Activated CD4-positive, alpha-beta T cell treated with anti-CD3 and anti-CD28 coated beads, Interleukin-2, Interleukin-6, amounts not matched to agents 100 ng/mL and 50 ng/mL, durations not matched to agents 16 hours and 8 hours (primary cell): ENCODE results near the gene CMTM8.

Experiments
- DNase-seq: peaks from one replicate; pipeline ENCODE4 v3.0.0-alpha.2; 2020

CMTM8 gene

DNA sequence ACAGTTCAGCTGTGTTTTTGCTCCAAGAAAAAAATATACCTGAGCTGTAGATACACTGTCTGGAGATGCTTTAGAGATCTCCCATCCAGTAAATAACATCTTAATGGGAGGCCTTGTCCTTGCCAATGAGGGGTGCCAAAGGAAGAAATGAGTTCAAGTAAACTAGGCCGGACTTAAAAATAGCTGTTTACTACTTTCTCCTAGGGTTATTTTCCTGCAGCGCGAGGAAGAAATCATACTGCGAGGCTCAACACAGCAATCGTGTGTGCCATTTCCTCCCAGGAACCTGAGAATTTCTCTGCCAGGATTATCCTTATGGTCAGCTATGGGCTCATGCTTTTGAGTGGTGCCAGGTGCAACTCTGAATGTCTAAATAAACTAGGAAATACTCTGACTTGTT, 71.9 kb downstream of the CMTM8 start:
- DNase-seq = no peak

DNA sequence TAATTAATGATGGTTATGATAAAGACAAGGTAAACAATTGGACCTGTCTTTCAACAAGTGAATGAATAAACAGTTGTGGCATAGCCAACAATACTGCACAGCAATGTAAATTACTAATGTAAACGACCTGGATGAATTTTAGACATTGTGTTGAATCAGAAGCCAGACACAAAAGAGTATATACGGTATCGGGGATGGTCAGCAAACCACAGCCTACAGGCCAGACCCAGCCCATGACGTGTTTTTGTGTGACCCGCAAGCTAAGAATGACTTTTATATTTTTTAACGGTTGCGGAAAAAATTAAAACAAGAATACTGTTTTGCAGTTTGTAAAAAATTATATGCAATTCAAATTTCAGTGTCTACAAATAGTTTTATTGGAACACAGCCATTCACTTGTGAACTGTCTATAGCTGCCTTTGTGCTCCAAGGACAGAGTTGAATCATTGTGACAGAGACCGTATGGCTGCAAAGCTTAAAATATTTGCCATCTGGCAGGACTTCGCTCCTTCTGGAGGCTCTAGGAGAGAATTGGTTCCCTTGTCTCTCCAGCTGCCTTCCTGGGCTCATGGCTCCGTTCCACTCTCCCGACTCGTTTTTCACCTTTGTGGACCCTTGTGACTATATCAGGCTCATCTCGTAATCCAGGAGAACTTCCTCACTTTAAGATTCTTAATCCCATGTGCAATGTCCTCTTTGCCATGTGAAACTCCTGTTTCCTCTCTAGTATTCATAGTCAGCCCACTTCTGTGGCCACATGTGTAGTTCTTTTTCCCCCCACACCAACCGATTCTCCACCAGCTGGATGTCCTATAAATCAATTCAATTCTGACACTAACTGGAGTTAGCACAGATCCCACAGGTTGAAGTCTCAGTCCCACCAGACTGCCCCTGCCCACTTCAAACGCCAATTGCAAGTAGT, 72.7 kb downstream of the CMTM8 start:
- no peak for DNase-seq

DNA sequence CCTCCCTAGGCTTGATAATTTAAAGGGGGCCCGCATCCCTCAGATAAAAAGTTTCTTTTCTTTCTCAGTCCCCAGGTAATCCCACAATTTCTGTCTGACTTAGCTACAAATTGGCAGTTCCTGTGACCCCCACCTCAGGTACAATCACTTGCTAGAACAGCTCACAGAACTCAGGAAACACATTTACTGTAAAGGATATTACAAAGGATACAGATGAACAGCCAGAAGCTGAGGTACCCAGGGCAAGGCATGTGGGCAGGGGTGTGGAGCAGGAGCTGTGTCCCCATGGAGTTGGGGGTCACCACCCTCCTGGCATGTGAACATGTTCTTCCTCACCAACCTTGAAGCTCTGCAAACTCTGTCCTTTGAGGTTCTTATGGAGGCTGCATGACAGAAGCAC, 73.8 kb downstream of the CMTM8 start:
- DNase-seq = no peak

DNA sequence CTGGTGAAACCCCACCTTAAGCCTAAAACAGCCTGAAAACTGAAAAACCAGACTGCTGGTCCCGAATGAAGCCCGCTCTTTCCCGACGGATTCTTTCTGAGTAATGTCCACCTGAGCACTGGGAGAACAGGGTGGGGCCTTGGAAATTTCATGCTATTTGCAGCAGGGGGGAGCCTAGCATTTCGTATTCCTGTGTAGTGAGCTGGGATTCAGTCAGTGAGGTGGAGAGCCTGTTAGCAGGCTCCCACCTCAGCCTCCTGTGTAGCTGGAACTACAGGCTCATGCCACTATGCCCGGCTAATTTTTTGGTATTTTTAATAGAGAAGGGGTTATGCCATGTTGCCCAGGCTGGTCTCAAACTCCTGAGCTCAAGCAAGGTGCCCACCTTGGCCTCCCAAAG, 74.7 kb downstream of the CMTM8 start:
- DNase-seq = no peak

DNA sequence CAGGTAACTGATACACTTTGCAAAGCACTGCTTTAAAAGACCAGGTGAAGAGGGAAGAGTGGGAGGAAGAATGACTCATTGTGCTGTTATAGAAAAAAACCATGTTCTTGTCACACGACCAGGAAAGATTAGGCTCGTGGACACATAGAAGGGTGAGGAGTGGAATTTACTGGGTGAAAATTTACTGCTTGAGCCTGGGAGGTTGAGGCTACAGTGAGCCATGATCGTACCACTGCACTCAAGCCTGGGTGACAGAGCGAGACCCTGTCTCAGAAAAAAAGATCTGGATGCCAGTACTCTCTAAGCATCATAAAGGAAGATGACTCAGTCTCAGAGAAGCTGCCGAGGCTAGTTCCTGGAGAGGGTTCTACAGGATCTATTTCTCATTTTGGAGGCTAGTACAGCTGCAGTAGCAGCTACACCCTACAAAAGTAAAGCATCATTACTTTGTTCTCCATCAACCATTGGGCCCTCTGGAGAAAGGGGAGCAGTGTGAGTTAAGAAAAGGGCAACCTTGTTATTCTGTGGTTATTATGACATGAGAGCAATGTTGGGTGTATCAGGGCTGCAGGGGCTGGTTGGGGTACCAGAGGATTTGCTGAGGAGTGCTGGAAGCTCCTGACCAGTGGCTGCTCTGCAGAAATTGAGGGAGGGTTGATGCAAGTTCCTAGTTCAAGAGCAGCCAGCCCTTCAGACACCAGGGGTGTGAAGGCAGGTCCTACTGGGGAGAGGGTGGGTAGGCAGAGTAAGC, 75.4 kb downstream of the CMTM8 start:
- peak; percentile 62 for DNase-seq

DNA sequence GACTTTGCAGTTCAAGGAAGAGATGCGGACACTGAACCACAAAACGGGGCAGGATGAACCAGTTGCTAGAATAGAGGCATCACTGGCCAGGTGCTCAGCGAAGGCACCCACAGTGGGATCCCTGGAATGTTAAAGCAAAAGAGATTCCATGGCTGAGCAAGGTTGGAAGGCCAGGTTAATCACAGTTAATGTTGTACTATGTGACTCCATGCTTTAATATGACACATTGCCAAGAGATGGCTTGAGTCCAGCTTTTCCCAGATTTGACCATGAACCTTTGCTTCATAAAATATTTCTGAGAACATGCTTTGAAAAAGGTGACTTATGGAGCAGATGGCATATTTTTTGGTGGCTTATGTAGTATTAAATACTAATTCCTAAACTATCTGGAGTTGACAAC, 77.0 kb downstream of the CMTM8 start:
- DNase-seq = no peak

DNA sequence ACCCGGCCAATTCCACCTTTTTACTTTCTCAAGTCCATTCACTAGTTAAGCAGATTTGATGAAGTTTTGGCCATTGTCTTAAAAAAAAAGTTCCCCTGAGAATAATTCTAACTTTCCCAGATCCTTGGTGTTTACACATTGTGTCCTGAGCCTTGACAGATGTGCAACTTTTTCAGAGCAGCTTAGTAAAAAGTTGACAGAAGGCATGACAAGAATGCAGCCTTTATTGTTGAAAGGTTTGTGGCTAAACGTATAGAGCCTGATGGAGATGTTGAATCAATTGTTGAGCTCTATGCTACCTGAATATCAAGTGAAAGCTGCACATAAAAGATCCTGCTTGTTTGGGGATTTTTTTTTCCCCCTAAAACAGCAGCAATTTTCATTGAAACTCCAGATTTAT, 77.8 kb downstream of the CMTM8 start:
- no peak for DNase-seq

DNA sequence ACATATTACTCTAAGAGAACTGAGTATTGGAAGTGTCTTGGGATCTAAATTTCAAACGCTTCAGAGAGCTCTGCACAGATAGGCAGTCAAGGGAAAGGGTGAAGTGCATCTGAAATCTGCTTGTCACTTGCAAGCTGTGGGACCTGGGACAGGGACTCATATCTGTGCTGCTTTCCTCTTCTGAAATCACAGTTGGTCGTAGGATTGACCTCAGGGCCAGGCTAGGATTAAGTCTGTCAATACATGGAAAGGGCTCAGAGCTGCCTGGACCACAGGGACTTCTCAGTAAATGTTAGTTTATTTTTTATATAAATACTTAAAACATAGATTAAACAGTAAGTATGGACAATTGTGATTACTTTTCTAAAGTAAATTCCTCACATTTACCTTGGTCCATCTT, 78.5 kb downstream of the CMTM8 start:
- no peak for DNase-seq

DNA sequence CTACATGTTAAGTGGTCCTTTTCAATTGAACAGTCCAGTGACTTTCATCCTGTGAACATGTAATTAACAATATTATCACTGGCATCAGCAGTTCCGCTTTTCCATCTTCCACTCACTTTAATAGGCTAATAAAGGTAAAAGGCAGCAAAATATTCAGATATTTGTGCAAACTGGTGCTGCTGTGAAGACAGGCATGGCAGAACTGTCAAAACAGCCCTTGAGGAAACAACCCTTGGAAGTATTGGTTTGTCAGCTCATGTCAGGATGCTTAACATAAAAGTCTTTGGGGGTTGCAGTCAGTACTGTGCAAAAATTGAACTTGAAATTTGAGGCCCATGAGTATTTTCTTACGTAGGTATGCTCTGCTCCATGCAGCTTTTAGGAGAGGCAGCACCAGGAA, 81.1 kb downstream of the CMTM8 start:
- no peak for DNase-seq

DNA sequence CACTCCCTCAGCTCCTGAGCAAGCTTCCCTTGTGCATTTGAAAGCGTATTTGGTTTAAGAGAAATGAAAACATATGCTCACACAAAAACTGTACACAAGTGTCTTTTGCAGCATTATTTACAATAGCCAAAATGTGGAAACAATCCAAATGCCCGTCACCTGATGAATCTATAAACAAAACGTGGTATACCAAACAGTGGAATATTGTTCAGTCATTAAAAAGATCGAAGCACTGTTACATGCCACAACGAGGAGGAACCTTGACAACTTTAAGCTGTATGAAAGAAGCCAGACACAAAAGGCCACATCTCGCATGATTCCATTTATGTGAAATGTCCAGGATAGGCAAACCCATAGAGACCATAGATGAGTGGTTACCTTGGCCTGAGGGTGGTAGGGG, 81.6 kb downstream of the CMTM8 start:
- DNase-seq = no peak

DNA sequence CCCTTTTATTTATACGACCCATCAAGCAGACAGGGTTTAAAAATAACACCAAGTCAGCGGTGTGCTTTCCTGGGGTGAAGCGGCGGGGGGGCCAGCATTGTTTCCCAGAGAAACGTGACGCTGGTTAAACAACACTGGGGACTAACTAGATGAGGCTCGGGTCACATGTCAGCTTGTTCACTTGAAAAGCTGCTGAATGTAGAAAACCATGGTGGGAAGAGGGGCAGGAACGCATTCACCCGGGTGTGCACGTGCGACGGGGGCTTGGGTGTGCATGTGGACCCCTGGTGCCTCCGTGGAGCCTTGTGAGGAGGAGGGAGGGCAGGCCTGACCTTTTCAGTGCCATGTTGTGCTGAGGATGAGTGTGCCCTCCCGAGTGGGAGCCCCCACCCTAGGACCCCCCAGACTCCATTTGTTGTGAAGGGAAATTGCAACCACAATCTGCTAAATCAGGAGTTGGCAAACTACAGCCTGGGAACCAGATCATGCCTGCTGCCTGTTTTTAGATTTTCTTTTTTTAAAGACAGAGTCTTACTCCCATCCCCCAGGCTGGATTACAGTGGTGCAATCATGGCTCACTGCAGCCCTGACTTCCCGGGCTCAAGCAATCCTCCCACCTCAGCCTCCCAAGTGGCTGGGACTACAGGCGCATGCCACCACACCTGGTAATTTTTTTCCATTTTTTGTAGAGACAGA, 82.8 kb downstream of the CMTM8 start:
- DNase-seq = no peak

DNA sequence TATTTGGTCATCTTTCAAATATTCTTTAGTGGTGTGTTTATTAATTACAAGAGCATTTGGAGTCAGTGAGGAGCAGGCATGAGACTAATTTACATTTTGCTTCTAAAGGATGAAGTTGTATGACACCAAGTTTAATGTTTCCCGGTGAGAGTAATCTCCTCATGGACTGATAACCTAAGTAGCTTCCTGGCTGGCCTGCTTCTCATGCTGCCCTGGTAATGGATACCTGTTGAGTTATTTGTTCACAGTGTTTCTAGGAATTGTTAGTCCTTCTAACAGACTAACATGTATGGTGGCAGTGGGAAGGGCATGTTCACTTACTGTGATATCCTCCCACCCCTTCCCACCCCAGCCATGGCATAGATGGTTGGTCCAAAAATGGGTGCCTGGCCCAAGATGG, 83.8 kb downstream of the CMTM8 start:
- DNase-seq = no peak

DNA sequence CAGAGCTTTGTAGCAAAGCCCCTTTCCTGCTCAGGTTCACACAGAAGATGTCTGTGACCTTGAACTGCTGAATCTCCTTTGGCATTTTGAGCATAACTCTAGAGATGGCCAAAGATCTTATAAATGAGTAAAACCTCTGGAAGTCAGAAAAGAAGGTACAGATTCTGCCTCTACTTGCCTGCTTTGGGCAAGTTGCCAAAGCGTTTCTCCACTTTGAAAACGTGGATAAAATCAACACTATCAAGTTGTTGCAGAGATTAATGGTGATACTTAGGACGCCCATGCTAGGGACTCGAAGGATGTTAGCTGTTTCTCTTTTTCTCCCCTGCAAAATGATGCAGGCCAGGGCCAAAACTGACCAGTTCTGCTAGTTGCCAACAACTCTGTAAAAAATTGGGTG, 85.1 kb downstream of the CMTM8 start:
- DNase-seq = no peak

DNA sequence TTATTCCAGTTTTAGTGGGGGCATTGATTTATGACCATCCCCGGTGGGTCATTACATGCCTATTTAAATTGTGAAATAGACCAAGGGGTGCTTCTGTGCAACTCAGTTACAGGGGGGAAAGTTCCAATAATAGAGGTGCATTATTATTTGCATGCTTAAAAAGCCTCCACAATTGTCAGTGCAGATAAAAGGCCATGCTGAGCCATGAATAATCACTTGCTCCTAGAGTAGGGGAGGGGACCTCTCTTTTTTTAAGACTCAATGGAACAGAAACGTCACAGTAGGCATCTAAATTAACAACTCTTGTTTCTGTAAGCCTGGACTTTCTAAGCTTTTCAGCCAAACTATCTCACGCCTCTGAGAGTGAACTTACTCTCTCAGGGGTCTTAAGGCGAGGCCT, 86.7 kb downstream of the CMTM8 start:
- no peak for DNase-seq

DNA sequence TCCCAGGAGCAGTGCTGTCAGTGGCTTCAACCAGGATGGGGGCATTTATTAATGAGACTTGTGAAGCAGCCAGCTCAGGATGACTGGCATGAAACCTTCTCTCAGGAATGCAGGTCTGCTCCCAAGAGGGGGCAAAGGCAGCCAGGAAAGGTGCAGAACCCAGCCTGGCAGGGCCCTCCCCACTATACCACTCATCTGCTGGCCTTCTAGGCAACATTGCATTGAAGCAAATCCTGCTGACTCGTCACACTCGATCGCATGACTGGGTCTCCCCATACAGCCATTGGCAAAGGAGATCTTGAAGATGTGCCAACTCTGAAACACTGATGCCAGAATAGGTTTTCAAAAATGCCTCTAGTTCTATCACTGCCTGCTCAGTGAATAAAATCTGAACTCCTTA, 87.4 kb downstream of the CMTM8 start:
- no peak for DNase-seq

DNA sequence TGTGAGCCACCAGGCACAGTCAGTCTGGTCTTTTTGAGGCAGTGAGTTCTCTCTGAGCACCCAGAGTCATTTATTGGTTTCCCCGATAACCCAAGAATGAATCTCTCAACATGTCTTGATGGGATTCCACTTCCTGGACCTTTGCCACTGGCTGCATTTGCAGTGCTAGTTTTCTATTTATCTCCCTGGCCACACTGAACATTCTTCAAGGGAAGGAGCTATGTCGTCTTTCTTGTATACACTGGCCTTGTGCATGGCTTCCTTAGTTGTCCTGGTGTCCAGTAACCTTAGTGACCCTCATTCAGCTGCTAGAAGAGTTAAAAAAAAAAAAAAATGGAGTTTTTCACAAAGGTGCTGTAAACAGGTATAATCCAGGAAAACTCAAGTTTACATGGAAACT, 88.3 kb downstream of the CMTM8 start:
- DNase-seq = no peak

DNA sequence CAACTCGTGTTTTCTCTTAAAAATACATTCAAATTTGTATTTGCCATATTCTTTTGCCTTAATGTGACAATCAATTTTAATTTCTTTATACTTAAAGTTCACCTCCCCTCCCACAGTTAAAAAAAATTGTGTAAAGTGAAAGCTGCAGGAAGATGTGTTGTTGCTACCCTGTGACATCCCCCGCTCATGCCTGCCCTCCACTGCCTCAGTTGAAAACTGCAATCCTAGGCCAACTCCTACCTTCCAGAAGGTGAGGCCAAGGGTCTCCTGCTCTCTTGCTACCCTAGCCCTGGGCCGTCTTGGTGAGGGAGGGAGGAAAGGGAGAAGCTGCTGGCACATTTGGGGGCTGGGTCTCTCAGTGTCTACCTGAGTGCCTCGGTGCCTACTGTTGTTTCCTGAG, 96.2 kb downstream of the CMTM8 start:
- peak; percentile 60 for DNase-seq

DNA sequence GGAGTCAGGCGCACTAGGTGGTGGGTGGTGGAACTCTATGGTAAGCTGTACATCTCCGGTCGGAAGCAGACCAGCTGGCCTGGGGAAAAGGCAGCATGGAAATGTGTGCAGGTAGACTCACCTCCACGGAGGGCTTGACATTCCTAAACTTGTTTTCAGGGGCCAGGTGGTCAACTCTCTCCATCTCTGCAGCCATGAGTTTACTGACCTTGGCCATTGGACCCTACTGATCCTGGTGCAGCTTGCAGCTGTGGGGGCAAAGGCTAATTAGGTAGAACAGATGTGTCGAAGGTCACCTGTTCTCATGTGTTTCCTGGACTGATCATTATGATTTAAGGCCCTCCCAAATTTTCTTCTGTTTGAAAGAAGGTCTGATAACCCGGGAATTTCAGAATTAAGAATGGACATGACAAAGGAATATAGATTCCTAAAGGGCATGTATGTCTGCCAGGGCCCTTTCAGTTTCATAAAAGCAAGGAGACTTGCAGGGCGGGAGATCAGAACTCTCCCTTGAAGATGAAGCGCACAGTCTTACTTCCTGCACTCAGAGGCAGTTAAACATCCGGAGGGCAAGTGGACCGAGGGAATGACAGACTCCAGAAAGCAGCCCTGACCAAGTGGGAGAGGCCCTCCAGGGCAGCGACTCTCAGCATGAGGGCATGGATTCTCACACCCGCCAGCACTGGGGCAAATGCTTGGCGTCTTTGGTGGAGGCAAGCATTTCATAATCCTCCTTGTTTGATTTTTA, 97.1 kb downstream of the CMTM8 start:
- no peak for DNase-seq

DNA sequence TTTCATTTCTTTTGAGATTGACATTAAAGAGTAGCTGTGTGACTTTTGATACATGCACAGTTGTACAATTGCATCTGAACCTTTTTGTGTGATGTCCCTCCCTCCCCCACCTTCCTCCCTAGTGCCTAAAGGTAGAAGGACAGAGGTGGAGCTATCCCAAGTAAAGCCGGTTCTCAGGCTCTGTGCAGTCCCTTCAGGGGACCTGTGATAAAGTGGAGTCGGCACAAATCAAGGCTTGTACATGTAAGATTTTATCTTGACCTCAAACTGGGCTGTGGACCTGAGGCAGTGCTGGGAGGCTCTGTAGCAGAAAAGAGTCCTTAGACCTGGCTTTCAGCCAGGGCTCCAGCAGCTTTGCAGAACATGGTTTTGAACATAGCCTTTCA, 97.6 kb downstream of the CMTM8 start:
- DNase-seq = no peak

DNA sequence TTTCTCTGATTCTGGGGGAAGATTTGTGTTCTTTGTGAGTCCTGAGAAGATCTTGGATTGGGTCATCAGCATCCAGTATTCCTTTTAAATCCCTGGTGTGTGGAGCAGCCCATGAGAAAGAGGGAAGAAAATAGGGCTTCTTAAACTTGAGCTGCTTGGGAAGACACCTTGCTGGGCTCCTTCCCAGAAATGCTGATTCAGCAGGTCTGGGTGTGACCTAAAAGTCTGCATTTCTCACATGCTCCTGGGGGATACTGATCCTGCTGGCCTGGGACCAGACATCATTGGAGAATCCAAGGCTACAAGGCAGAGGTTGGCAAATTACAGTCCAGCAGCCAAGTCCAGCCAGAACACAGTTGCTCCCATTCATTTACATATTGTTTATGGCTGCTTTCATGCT, 99.0 kb downstream of the CMTM8 start:
- no peak for DNase-seq

DNA sequence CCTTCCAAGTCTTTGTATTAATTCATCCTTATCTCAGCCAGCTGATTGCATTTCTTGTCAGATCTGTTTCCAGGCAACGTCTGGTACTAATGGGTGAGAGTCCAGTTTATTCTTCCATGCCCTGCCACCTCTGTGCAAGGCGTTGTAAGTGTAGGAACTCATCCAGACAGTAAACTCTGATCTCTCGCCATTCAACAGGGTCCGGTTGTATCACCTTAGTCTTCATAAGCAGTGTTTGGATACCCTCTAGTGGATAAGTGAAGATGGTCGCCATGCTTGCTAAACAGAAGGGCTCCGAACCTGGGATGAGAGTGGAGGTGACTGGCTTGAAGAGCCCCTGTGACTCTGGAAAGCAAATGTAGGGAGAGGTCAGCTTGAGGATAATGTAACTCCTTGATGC, 101.6 kb downstream of the CMTM8 start:
- peak; percentile 51 for DNase-seq

DNA sequence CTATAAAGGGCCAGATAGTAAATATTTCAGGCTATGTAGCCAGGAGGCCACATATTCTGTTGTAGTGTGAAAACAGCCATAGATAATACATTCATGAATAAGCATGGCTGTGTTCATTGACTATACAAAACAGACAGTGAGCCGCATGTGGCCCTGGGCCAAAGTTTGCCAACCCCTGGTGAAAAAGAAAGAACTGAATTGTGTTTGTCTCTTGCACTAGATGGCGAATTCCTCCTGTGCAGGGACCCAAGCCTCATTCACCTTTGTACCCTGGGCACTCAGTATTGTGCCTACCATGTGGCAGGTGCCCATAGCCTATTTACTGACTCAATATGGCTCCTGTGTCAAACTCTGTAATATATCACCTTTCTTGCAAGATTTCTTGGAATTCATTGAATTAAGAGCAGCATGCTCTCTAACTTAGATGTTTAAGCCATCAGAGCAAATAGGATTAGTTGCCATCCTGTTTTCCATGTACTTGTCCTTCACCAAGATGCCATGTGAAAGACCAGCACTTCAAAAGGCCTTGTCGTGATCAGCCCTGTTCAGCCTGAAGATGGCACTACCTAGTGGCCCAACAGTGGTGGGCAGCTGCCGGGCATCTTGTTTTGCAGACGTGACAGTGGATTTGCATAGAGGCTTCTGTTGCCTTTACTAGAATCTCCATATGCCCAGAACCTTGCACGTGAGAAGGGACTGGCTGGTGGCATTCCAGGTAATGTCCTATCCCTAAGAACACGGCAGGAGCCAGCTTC, 102.3 kb downstream of the CMTM8 start:
- no peak for DNase-seq
